Esophagus muscularis mucosa (tissue), 3 donors: ENCODE results near the gene SMCHD1.

ENCODE experiments used
- CTCF ChIP-seq, 3 experiments: fragments of 200-600 bp in 2 of 3; fragments of 450-650 bp in 1 of 3; sonication (generic) in 2 of 3; IDR thresholded peaks; one replicate each; pipeline ENCODE4 v1.5.1; 2017 to 2019; ENCODE audit warnings: antibody characterized with exemption in 3 of 3, mild to moderate bottlenecking in 2 of 3, moderate library complexity in 1 of 3
- EP300 ChIP-seq: sonication (generic); formaldehyde crosslinking; IDR thresholded peaks from one replicate; pipeline ENCODE4 v1.6.1; 2017; ENCODE audit warnings: antibody characterized with exemption

GRCh38 chr18:2697184-2697583 lies 41.7 kb downstream of the SMCHD1 start:
- TF ChIP-seq CTCF (IDR thresholded peaks at IDR 0.05) (no peak), EP300 (no peak)
